ENCODE measurements around the gene CCL15. TPM values are rescaled to one million over a fixed set of nuclear protein-coding genes. Genes with fewer than 3 reads are reported as not detected.

Gene CCL15
- total RNA-seq, 1 experiment from 2014 or later, result 0.52 TPM

DNA sequence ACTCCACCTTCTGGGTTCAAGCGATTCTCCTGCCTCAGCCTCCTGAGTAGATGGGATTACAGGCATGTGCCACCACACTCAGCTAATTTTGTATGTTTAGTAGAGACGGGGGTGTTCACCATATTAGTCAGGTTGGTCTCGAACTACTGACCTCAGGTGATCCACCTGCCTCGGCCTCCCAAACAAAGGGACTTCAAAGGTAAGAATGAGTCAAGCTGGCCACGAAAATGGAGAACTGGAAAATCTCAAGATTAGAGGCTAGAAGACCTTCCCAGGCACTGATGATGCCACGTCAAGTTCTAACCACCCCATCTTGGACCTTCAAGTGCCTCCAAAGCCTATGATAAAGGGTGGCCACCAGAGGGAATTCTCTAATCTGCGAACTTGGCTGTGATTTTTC is 1.3 kb upstream of the CCL15 start:
- Histone ChIP-seq H3K4me3 (ENCODE audit: low read depth, low read length) (no peak overlapping the region), H3K4me1 (peaks cover 24% of the 10 kb centered on the region), H3K27me3 (replicated peaks; ENCODE audit: control insufficient read depth, insufficient read depth, low read length) (no peaks in the 10 kb centered on the region), H3K9me3 (peaks cover 3% of the 10 kb centered on the region; the same call in 1 of the 2 replicates), H3K36me3 (ENCODE audit: control insufficient read depth, insufficient read depth, low read length) (no peaks in the 10 kb centered on the region)
- Mint-ChIP-seq H3K4me3 (ENCODE audit: unreplicated experiment) (no peak overlapping the region), H3K27ac (ENCODE audit: unreplicated experiment) (no peak overlapping the region), H3K36me3 (ENCODE audit: insufficient read depth, unreplicated experiment) (no peaks in the 10 kb centered on the region), H3K4me1 (ENCODE audit: low read depth, unreplicated experiment) (peaks cover 18% of the 10 kb centered on the region), H3K9me3 (ENCODE audit: unreplicated experiment) (peaks cover 2% of the 10 kb centered on the region), H3K27me3 (ENCODE audit: insufficient read depth, unreplicated experiment) (no peaks in the 10 kb centered on the region)
- ChIA-PET POLR2A (no interaction called here), CTCF (no interaction called here)
- BruUV-seq (replicated peaks), result no TSS peak
- intact Hi-C loops (cut with micrococcal nuclease; ENCODE audit: unreplicated experiment), result no loop called here
- TF ChIP-seq, protein P1, sequence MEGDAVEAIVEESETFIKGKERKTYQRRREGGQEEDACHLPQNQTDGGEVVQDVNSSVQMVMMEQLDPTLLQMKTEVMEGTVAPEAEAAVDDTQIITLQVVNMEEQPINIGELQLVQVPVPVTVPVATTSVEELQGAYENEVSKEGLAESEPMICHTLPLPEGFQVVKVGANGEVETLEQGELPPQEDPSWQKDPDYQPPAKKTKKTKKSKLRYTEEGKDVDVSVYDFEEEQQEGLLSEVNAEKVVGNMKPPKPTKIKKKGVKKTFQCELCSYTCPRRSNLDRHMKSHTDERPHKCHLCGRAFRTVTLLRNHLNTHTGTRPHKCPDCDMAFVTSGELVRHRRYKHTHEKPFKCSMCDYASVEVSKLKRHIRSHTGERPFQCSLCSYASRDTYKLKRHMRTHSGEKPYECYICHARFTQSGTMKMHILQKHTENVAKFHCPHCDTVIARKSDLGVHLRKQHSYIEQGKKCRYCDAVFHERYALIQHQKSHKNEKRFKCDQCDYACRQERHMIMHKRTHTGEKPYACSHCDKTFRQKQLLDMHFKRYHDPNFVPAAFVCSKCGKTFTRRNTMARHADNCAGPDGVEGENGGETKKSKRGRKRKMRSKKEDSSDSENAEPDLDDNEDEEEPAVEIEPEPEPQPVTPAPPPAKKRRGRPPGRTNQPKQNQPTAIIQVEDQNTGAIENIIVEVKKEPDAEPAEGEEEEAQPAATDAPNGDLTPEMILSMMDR (IDR thresholded peaks at IDR 0.05; ENCODE audit: insufficient read depth in 1 of 2, low read depth in 1 of 2, low read length in 1 of 2, severe bottlenecking in 1 of 2, unreplicated experiment in 1 of 2), result no peak
- no peak for DNase-seq

DNA sequence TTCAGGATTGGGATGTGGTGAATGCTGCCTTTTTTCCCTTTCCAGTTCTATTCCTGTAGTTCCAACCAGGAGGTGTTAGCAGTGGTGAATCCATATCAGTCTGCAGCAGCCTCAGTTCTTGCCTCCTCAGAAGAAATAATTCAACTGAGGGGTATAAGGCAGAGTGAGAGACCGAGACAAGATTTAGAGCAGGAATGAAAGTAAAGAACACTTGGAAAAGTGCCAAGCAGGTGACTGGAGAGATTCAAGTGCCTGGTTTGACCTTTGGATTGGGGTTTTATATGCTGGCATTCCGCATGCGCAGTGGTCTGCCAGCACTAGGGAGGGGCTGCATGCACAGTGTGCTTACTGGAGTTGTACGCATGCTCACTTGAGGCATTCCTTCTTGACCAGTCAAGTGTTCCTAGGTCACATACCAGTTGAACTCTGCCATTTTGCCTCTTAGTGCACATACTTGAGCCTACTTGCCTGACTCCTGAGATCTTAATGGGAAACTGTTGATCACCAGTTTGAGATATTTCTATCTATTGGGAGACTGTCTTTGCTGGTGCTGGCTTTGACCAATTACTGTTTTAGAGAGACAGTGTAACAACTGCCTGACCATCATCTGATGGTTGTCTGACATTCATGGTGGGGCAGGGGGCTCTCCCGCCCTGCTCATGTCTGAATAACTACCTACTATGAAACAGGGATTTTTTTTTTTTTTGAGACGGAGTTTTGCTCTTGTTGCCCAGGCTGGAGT is 680 bp upstream of the CCL15 start:
- CTCF ChIA-PET, result interaction anchor here (0.6 to 1.4 kb wide), 2 partner anchors 23 to 33 kb away, joined by 3 read pairs; no protein-coding TSS in a partner anchor
- BruUV-seq (replicated peaks), result no TSS peak

DNA sequence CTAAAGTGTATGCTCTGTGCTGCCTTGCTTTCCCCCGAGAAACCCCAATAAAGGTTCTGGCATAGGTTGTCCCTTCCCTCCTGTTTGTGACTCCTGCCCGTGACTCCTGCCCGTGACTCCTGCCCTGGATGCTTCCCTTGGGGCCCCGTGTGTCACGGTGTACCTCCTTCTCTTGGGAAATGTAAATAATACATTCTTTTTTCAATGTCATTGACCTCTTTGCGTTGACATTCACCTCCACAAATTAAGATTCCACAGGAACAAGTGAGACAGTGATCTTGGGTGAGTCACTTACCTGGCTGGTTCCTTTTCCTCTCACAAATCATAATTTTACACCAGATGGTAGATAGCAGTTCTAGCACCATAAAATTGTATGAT is 632 bp downstream of the CCL15 start:
- Histone ChIP-seq H3K4me1 (peaks cover 21% of the 10 kb centered on the region), H3K27me3 (replicated peaks; ENCODE audit: control insufficient read depth, insufficient read depth, low read length) (no peaks in the 10 kb centered on the region), H3K9me3 (no peaks in the 10 kb centered on the region), H3K4me3 (ENCODE audit: low read depth, low read length) (no peak overlapping the region), H3K36me3 (ENCODE audit: control insufficient read depth, insufficient read depth, low read length) (no peaks in the 10 kb centered on the region)
- Mint-ChIP-seq H3K27me3 (ENCODE audit: insufficient read depth, unreplicated experiment) (no peaks in the 10 kb centered on the region), H3K9me3 (ENCODE audit: unreplicated experiment) (no peaks in the 10 kb centered on the region), H3K36me3 (ENCODE audit: insufficient read depth, unreplicated experiment) (no peaks in the 10 kb centered on the region), H3K4me1 (ENCODE audit: low read depth, unreplicated experiment) (peaks cover 18% of the 10 kb centered on the region), H3K4me3 (ENCODE audit: unreplicated experiment) (peak overlapping the region; percentile 38), H3K27ac (ENCODE audit: unreplicated experiment) (peak overlapping the region; percentile 73)
- CTCF ChIA-PET, result interaction anchor here (0.7 to 1.4 kb wide), 2 partner anchors 31 to 36 kb away, joined by 3 to 4 read pairs; no protein-coding TSS in a partner anchor
- no TSS peak for BruUV-seq (replicated peaks)
- POLR2A ChIA-PET, result no interaction called here
- DNase-seq, result peak in 1 of 2 experiments; percentile 29
- intact Hi-C loops (cut with micrococcal nuclease; ENCODE audit: unreplicated experiment), result no loop called here
- TF ChIP-seq, protein P1 (IDR thresholded peaks at IDR 0.05; ENCODE audit: insufficient read depth in 1 of 2, low read depth in 1 of 2, low read length in 1 of 2, severe bottlenecking in 1 of 2, unreplicated experiment in 1 of 2), result no peak

More for the DNA sequence above, 680 bp upstream of the CCL15 start:
- Mint-ChIP-seq H3K9me3 (ENCODE audit: unreplicated experiment) (no peaks in the 10 kb centered on the region), H3K4me1 (ENCODE audit: low read depth, unreplicated experiment) (peaks cover 18% of the 10 kb centered on the region), H3K27ac (ENCODE audit: unreplicated experiment) (no peak overlapping the region), H3K27me3 (ENCODE audit: insufficient read depth, unreplicated experiment) (no peaks in the 10 kb centered on the region), H3K4me3 (ENCODE audit: unreplicated experiment) (no peak overlapping the region), H3K36me3 (ENCODE audit: insufficient read depth, unreplicated experiment) (no peaks in the 10 kb centered on the region)
- Histone ChIP-seq H3K9me3 (no peaks in the 10 kb centered on the region), H3K27me3 (replicated peaks; ENCODE audit: control insufficient read depth, insufficient read depth, low read length) (no peaks in the 10 kb centered on the region), H3K4me1 (peaks cover 21% of the 10 kb centered on the region), H3K4me3 (ENCODE audit: low read depth, low read length) (no peak overlapping the region), H3K36me3 (ENCODE audit: control insufficient read depth, insufficient read depth, low read length) (no peaks in the 10 kb centered on the region)
- DNase-seq, result peak; percentile 33 to 73
- intact Hi-C loops (cut with micrococcal nuclease; ENCODE audit: unreplicated experiment), result no loop called here
- POLR2A ChIA-PET, result no interaction called here
- TF ChIP-seq, protein P1 (IDR thresholded peaks at IDR 0.05; ENCODE audit: insufficient read depth in 1 of 2, low read depth in 1 of 2, low read length in 1 of 2, severe bottlenecking in 1 of 2, unreplicated experiment in 1 of 2), result no peak

All from Caco-2 (cell line).